Stimulated activated effector memory CD8-positive, alpha-beta T cell treated with anti-CD3 and anti-CD28 coated beads, Interleukin-12 subunit alpha, Interleukin-12 subunit beta, amount 100 ng/mL, for 72 hours (primary cell): ENCODE results near the gene MAPRE3.

ENCODE experiments used
- ATAC-seq: fragments of 150-1000 bp; cut with Tn5 transposase; 2 replicates; pipeline ENCODE4 v1.10.0; 2021
- DNase-seq, 2 donors: peaks; one replicate each; pipeline ENCODE4 v3.0.0; 2021 to 2022; ENCODE audit warnings: low spot score in 2 of 2
- H3K27ac Mint-ChIP-seq: one replicate; pipeline ENCODE4 v1.8.0; 2022; ENCODE audit warnings: mild to moderate bottlenecking, mixed read lengths
- H3K36me3 Mint-ChIP-seq: one replicate; pipeline ENCODE4 v1.8.0; 2022; ENCODE audit warnings: mild to moderate bottlenecking, mixed read lengths
- H3K4me1 Mint-ChIP-seq: one replicate; pipeline ENCODE4 v1.8.0; 2022; ENCODE audit warnings: mixed read lengths
- H3K4me3 Mint-ChIP-seq: one replicate; pipeline ENCODE4 v1.8.0; 2022; ENCODE audit warnings: mild to moderate bottlenecking, mixed read lengths
- H3K9me3 Mint-ChIP-seq: one replicate; pipeline ENCODE4 v1.8.0; 2022; ENCODE audit warnings: mixed read lengths

MAPRE3 gene

GRCh38 chr2:27050996-27051901 lies 80.8 kb downstream of the MAPRE3 start, which contains the start of gene AGBL5:
TSS of gene AGBL5 (plus strand) at chr2:27051668. CDS start at chr2:27052959, 1,291 bp downstream.
- peak; percentile 88 to 98 for DNase-seq
- no peaks in the 10 kb centered on the region for H3K9me3 Mint-ChIP-seq
- H3K4me1 Mint-ChIP-seq = peaks cover 34% of the 10 kb centered on the region
- H3K27ac Mint-ChIP-seq = peak within 1 kb of the TSS; percentile 100
- H3K4me3 Mint-ChIP-seq = peak within 1 kb of the TSS; percentile 93
- peaks cover 45% of the 10 kb centered on the region for H3K36me3 Mint-ChIP-seq
- peak; percentile 87 for ATAC-seq

GRCh38 chr2:27051902-27052645 lies 81.6 kb downstream of the MAPRE3 start:
- no peak for ATAC-seq
- H3K4me1 Mint-ChIP-seq = peaks cover 34% of the 10 kb centered on the region
- no peaks in the 10 kb centered on the region for H3K9me3 Mint-ChIP-seq
- peak overlapping the region; percentile 100 for H3K27ac Mint-ChIP-seq
- peak overlapping the region; percentile 93 for H3K4me3 Mint-ChIP-seq
- H3K36me3 Mint-ChIP-seq = peaks cover 53% of the 10 kb centered on the region
- DNase-seq = no peak

GRCh38 chr2:27053321-27053720 lies 82.9 kb downstream of the MAPRE3 start:
- Mint-ChIP-seq H3K27ac (peak overlapping the region; percentile 50), H3K9me3 (no peaks in the 10 kb centered on the region), H3K4me3 (peak overlapping the region; percentile 22), H3K4me1 (peaks cover 29% of the 10 kb centered on the region), H3K36me3 (peaks cover 63% of the 10 kb centered on the region)
- ATAC-seq (no peak), DNase-seq (no peak)

GRCh38 chr2:27053776-27054175 lies 83.3 kb downstream of the MAPRE3 start:
- H3K9me3 Mint-ChIP-seq = no peaks in the 10 kb centered on the region
- DNase-seq (no peak), ATAC-seq (no peak)
- H3K4me1 Mint-ChIP-seq = peaks cover 29% of the 10 kb centered on the region
- peaks cover 65% of the 10 kb centered on the region for H3K36me3 Mint-ChIP-seq
- H3K4me3 Mint-ChIP-seq = no peak overlapping the region
- H3K27ac Mint-ChIP-seq = peak overlapping the region; percentile 15

- Mint-ChIP-seq H3K4me3 (no peak overlapping the region), H3K36me3 (peaks cover 74% of the 10 kb centered on the region), H3K27ac (peak overlapping the region; percentile 67), H3K9me3 (no peaks in the 10 kb centered on the region), H3K4me1 (peaks cover 24% of the 10 kb centered on the region)
- DNase-seq (no peak), ATAC-seq (no peak)
Observed at GRCh38 chr2:27054721-27055120, 84.3 kb downstream of the MAPRE3 start.

GRCh38 chr2:27057184-27057583 lies 86.7 kb downstream of the MAPRE3 start:
- DNase-seq (no peak), ATAC-seq (no peak)
- H3K4me3 Mint-ChIP-seq = no peak overlapping the region
- H3K36me3 Mint-ChIP-seq = peaks cover 72% of the 10 kb centered on the region
- peaks cover 4% of the 10 kb centered on the region for H3K4me1 Mint-ChIP-seq
- H3K9me3 Mint-ChIP-seq = no peaks in the 10 kb centered on the region
- no peak overlapping the region for H3K27ac Mint-ChIP-seq

- peaks cover 79% of the 10 kb centered on the region for H3K36me3 Mint-ChIP-seq
- H3K9me3 Mint-ChIP-seq = no peaks in the 10 kb centered on the region
- H3K27ac Mint-ChIP-seq = peak overlapping the region; percentile 37
- no peaks in the 10 kb centered on the region for H3K4me1 Mint-ChIP-seq
- H3K4me3 Mint-ChIP-seq = no peak overlapping the region
- DNase-seq = no peak
- no peak for ATAC-seq
Observed at GRCh38 chr2:27058210-27058609, 87.8 kb downstream of the MAPRE3 start.

GRCh38 chr2:27059141-27059820 lies 88.8 kb downstream of the MAPRE3 start:
- peak overlapping the region; percentile 37 for H3K27ac Mint-ChIP-seq
- DNase-seq (no peak), ATAC-seq (no peak)
- no peaks in the 10 kb centered on the region for H3K4me1 Mint-ChIP-seq
- H3K4me3 Mint-ChIP-seq = no peak overlapping the region
- no peaks in the 10 kb centered on the region for H3K9me3 Mint-ChIP-seq
- H3K36me3 Mint-ChIP-seq = peaks cover 86% of the 10 kb centered on the region

- no peaks in the 10 kb centered on the region for H3K4me1 Mint-ChIP-seq
- peak overlapping the region; percentile 12 for H3K27ac Mint-ChIP-seq
Observed at GRCh38 chr2:27060323-27060722, 89.9 kb downstream of the MAPRE3 start.

GRCh38 chr2:27065128-27065527 lies 94.7 kb downstream of the MAPRE3 start:
- ATAC-seq = no peak
- peaks cover 36% of the 10 kb centered on the region for H3K4me1 Mint-ChIP-seq
- H3K36me3 Mint-ChIP-seq = peaks cover 98% of the 10 kb centered on the region
- H3K9me3 Mint-ChIP-seq = no peaks in the 10 kb centered on the region
- no peak for DNase-seq
- H3K27ac Mint-ChIP-seq = no peak overlapping the region
- no peak overlapping the region for H3K4me3 Mint-ChIP-seq

More at GRCh38 chr2:27060323-27060722, 89.9 kb downstream of the MAPRE3 start:
- DNase-seq = no peak
- Mint-ChIP-seq H3K36me3 (peaks cover 89% of the 10 kb centered on the region), H3K9me3 (no peaks in the 10 kb centered on the region), H3K4me3 (no peak overlapping the region)
- no peak for ATAC-seq

GRCh38 chr2:27067385-27067784 lies 96.9 kb downstream of the MAPRE3 start:
- Mint-ChIP-seq H3K36me3 (peaks cover 81% of the 10 kb centered on the region), H3K27ac (peak overlapping the region; percentile 94), H3K4me1 (peaks cover 51% of the 10 kb centered on the region), H3K9me3 (no peaks in the 10 kb centered on the region), H3K4me3 (no peak overlapping the region)
- no peak for ATAC-seq
- no peak for DNase-seq

GRCh38 chr2:27069436-27069835 lies 99.0 kb downstream of the MAPRE3 start:
- Mint-ChIP-seq H3K4me3 (peak overlapping the region; percentile 92), H3K9me3 (no peaks in the 10 kb centered on the region), H3K4me1 (peaks cover 67% of the 10 kb centered on the region), H3K27ac (peak overlapping the region; percentile 94), H3K36me3 (peaks cover 62% of the 10 kb centered on the region)
- DNase-seq (no peak), ATAC-seq (no peak)

- Mint-ChIP-seq H3K4me1 (peaks cover 73% of the 10 kb centered on the region), H3K36me3 (peaks cover 56% of the 10 kb centered on the region)
Observed at GRCh38 chr2:27069961-27070618, 99.7 kb downstream of the MAPRE3 start.

GRCh38 chr2:27070653-27071276 lies 100.3 kb downstream of the MAPRE3 start:
- Mint-ChIP-seq H3K4me3 (peak overlapping the region; percentile 92), H3K36me3 (peaks cover 49% of the 10 kb centered on the region), H3K27ac (peak overlapping the region; percentile 94), H3K4me1 (peaks cover 78% of the 10 kb centered on the region), H3K9me3 (no peaks in the 10 kb centered on the region)
- ATAC-seq (no peak), DNase-seq (no peak)

More at GRCh38 chr2:27069961-27070618, 99.7 kb downstream of the MAPRE3 start:
- no peaks in the 10 kb centered on the region for H3K9me3 Mint-ChIP-seq
- ATAC-seq (no peak), DNase-seq (no peak)
- H3K27ac Mint-ChIP-seq = peak overlapping the region; percentile 94
- H3K4me3 Mint-ChIP-seq = peak overlapping the region; percentile 92
